MM.1S (cell line): Measurements from ENCODE around the gene BPI.

Experiments used
- EZH2phosphoT487 ChIP-seq: fragments of 300-600 bp; sonication (generic); IDR thresholded peaks from 2 replicates; pipeline ENCODE4 v1.6.1; 2018; ENCODE audit warnings: antibody characterized with exemption, low read length
- TF ChIP-seq, protein P1 (sequence below): fragments of 300-600 bp; sonication (generic); IDR thresholded peaks from 2 replicates; pipeline ENCODE4 v1.5.1; 2016; ENCODE audit warnings: antibody characterized with exemption, low read length, mixed read lengths

DNA sequence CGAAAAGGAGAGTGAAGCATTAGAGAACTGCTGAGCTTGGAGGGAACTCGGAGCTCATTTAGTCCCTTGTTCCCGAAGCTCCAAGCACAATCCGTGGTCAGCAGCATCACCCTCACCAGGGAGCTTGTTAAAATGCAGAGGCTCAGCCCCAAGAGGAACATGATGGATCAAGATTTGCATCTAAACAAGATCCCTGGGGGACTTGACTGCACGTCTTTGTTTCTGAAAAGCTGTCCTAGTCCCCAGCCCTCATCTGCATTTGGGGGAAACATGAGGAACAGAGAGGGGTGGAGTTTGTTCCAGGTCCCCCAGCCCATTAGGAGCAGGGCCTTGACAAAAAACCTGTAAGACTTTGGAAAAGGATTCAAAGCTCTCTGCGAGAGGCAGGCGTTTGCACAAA is 38.3 kb downstream of the BPI start:
- TF ChIP-seq, protein P1, sequence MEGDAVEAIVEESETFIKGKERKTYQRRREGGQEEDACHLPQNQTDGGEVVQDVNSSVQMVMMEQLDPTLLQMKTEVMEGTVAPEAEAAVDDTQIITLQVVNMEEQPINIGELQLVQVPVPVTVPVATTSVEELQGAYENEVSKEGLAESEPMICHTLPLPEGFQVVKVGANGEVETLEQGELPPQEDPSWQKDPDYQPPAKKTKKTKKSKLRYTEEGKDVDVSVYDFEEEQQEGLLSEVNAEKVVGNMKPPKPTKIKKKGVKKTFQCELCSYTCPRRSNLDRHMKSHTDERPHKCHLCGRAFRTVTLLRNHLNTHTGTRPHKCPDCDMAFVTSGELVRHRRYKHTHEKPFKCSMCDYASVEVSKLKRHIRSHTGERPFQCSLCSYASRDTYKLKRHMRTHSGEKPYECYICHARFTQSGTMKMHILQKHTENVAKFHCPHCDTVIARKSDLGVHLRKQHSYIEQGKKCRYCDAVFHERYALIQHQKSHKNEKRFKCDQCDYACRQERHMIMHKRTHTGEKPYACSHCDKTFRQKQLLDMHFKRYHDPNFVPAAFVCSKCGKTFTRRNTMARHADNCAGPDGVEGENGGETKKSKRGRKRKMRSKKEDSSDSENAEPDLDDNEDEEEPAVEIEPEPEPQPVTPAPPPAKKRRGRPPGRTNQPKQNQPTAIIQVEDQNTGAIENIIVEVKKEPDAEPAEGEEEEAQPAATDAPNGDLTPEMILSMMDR: no peak
- no peak for TF ChIP-seq EZH2phosphoT487
